Neutrophil (primary cell): ENCODE results near the gene IL1R2.

ENCODE experiments used
- H3K27ac ChIP-seq: fragments of 200-600 bp; sonication (generic); 2 replicates; pipeline ENCODE4 v1.5.1; 2016; ENCODE audit warnings: mild to moderate bottlenecking, moderate library complexity
- H3K27me3 ChIP-seq: fragments of 200-600 bp; sonication (generic); 2 replicates; pipeline ENCODE4 v1.6.0; 2016; ENCODE audit warnings: mild to moderate bottlenecking
- H3K36me3 ChIP-seq: fragments of 200-600 bp; sonication (generic); 2 replicates; pipeline ENCODE4 v1.5.1; 2017
- H3K4me1 ChIP-seq, 2 experiments: fragments of 200-600 bp in 1 of 2; sonication (generic) in 1 of 2; 1 replicate in 1 of 2; 2 replicates in 1 of 2; pipeline versions ENCODE4 v1.5.1 to v1.6.1; 2013 to 2016; ENCODE audit warnings: low read depth in 1 of 2, low read length in 1 of 2, mild to moderate bottlenecking in 1 of 2, moderate library complexity in 1 of 2; ENCODE audit not compliant: control insufficient read depth in 1 of 2, insufficient read depth in 1 of 2
- H3K4me3 ChIP-seq, 2 experiments: fragments of 200-600 bp in 1 of 2; sonication (generic) in 1 of 2; 1 replicate in 1 of 2; 2 replicates in 1 of 2; pipeline ENCODE4 v1.5.1; 2013 to 2016; ENCODE audit warnings: low read depth in 1 of 2, low read length in 1 of 2, mild to moderate bottlenecking in 1 of 2, moderate library complexity in 1 of 2
- H3K9me3 ChIP-seq: fragments of 200-600 bp; sonication (generic); 2 replicates; pipeline ENCODE4 v1.5.1; 2016
- CTCF ChIP-seq: fragments of 200-600 bp; sonication (generic); IDR thresholded peaks from 2 replicates; pipeline ENCODE4 v1.5.1; 2016; ENCODE audit warnings: antibody characterized with exemption

IL1R2 gene

GRCh38 chr2:102043560-102043959 is 51.8 kb downstream of the IL1R2 start:
- no peak overlapping the region for H3K27ac ChIP-seq
- H3K4me3 ChIP-seq = no peak overlapping the region
- TF ChIP-seq CTCF = no peak
- no peaks in the 10 kb centered on the region for H3K9me3 ChIP-seq
- H3K36me3 ChIP-seq = peaks cover 12% of the 10 kb centered on the region
- peaks cover 32 to 37% of the 10 kb centered on the region in 2 experiments for H3K4me1 ChIP-seq
- peaks cover 25% of the 10 kb centered on the region for H3K27me3 ChIP-seq

- H3K27me3 ChIP-seq = peaks cover 25% of the 10 kb centered on the region
- H3K27ac ChIP-seq = no peak overlapping the region
- H3K4me1 ChIP-seq = peaks cover 32 to 37% of the 10 kb centered on the region in 2 experiments
- H3K4me3 ChIP-seq = no peak overlapping the region
- H3K36me3 ChIP-seq = peaks cover 12% of the 10 kb centered on the region
- TF ChIP-seq CTCF = no peak
- H3K9me3 ChIP-seq = no peaks in the 10 kb centered on the region
These were observed 52.6 kb downstream of the IL1R2 start for GRCh38 chr2:102044235-102044896.

- peaks cover 12% of the 10 kb centered on the region for H3K36me3 ChIP-seq
These were observed 53.3 kb downstream of the IL1R2 start for GRCh38 chr2:102044967-102045489.

GRCh38 chr2:102045697-102046096 is 53.9 kb downstream of the IL1R2 start:
- Histone ChIP-seq H3K4me3 (no peak overlapping the region), H3K4me1 (peaks cover 32 to 36% of the 10 kb centered on the region in 2 experiments), H3K9me3 (no peaks in the 10 kb centered on the region), H3K27me3 (peaks cover 25% of the 10 kb centered on the region), H3K36me3 (peaks cover 12% of the 10 kb centered on the region), H3K27ac (no peak overlapping the region)
- no peak for TF ChIP-seq CTCF

More at GRCh38 chr2:102044967-102045489, 53.3 kb downstream of the IL1R2 start:
- Histone ChIP-seq H3K9me3 (no peaks in the 10 kb centered on the region), H3K27ac (no peak overlapping the region), H3K27me3 (peaks cover 25% of the 10 kb centered on the region), H3K4me1 (peaks cover 33 to 36% of the 10 kb centered on the region in 2 experiments), H3K4me3 (no peak overlapping the region)
- no peak for TF ChIP-seq CTCF

- no peak for TF ChIP-seq CTCF
- H3K4me1 ChIP-seq = peaks cover 32 to 36% of the 10 kb centered on the region in 2 experiments
- H3K9me3 ChIP-seq = no peaks in the 10 kb centered on the region
- H3K27me3 ChIP-seq = peaks cover 25% of the 10 kb centered on the region
- H3K27ac ChIP-seq = no peak overlapping the region
- no peak overlapping the region for H3K4me3 ChIP-seq
- H3K36me3 ChIP-seq = peaks cover 12% of the 10 kb centered on the region
These were observed 54.6 kb downstream of the IL1R2 start for GRCh38 chr2:102046135-102046986.
